ENCODE measurements around the gene TMEM191B.
"Not testable (repeated sequence)": the region's sequence is repeated elsewhere in the genome, so short reads cannot be mapped to it uniquely, and the experiment has no call there.

DNA sequence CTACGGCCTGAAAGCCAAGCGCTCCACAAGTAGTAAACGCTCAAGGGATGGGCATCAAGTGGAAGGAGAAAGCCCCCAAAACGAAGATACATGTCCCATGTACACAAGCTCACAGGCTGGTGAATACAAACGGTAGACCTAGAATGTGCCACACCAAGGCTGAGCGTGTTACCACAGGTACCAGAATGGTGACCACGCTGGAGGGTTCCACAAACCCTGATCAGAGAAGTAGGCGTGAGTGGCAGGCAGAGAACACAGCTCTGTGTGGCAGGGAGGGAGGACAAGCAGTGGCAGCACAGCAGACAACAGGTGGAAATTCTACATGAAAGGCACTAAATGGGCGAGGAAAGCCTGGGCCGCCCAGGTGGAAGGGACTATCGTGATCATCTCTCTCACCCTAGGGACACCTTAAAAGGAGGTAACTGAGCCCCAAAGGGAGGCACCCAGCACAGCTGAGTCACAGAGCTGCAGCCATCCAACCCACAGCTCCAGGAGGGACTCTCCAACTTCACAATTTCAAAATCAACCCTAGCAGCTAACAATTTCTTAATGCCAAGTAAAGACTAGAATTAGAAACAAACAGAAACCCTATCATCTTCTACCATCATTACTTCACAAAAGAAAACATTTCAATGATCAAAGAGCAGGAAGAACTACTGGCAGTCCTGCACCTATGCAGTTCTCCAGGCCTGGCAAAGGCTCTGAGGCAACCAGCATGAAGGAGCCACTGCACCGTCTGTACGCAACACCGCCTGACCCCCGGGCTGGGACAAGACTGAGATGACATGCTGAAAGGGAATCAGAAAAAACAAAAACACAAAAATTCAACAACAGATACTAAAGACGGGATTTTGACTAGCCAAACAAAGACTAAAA lies 32.7 kb downstream of the TMEM191B start:
- TF ChIP-seq CTCF (IDR thresholded peaks at IDR 0.05; ENCODE audit: poor library complexity); EZH2phosphoT487 (IDR thresholded peaks at IDR 0.05; ENCODE audit: low read depth, severe bottlenecking, unreplicated experiment); EZH2 (IDR thresholded peaks at IDR 0.05; ENCODE audit: borderline replicate concordance): not testable (repeated sequence)

Data from hepatocyte (in vitro differentiated cells).